HG03060 (cell line): ENCODE results near the gene OTOGL.
"Not testable (repeated sequence)": the region's sequence is repeated elsewhere in the genome, so short reads cannot be mapped to it uniquely, and the experiment has no call there.

Experiments
- ATAC-seq: cut with Tn5 transposase; IDR thresholded peaks from one replicate; pipeline ENCODE4 v1.9.1; 2021; ENCODE audit warnings: low read depth, moderate number of reproducible peaks; ENCODE audit not compliant: unreplicated experiment

Gene OTOGL

GRCh38 chr12:80099259-80099658, at the start of gene OTOGL:
Gene OTOGL, plus strand, starts transcription at chr12:80099537. Its CDS starts 109,895 bp downstream, at chr12:80209432.
- no peak for ATAC-seq

- no peak for ATAC-seq
These were observed 49.1 kb upstream of the OTOGL start for GRCh38 chr12:80050236-80050635.

- no peak for ATAC-seq
These were observed 46.1 kb upstream of the OTOGL start for GRCh38 chr12:80053051-80053790.

GRCh38 chr12:80056232-80056631, 43.1 kb upstream of the OTOGL start:
- ATAC-seq, result no peak

GRCh38 chr12:80056845-80057244, 42.5 kb upstream of the OTOGL start:
- ATAC-seq, result no peak

GRCh38 chr12:80058586-80058985, 40.8 kb upstream of the OTOGL start:
- no peak for ATAC-seq

GRCh38 chr12:80059102-80059501, 40.2 kb upstream of the OTOGL start:
- ATAC-seq, result no peak

GRCh38 chr12:80059875-80060274, 39.5 kb upstream of the OTOGL start:
- no peak for ATAC-seq

- ATAC-seq, result no peak
These were observed 35.1 kb upstream of the OTOGL start for GRCh38 chr12:80064269-80064668.

GRCh38 chr12:80064951-80065350, 34.4 kb upstream of the OTOGL start:
- no peak for ATAC-seq

- no peak for ATAC-seq
These were observed 31.2 kb upstream of the OTOGL start for GRCh38 chr12:80068173-80068572.

GRCh38 chr12:80083892-80084614, 15.3 kb upstream of the OTOGL start:
- ATAC-seq, result not testable (repeated sequence)

GRCh38 chr12:80086025-80086424, 13.3 kb upstream of the OTOGL start:
- no peak for ATAC-seq

GRCh38 chr12:80087486-80088213, 11.7 kb upstream of the OTOGL start:
- no peak for ATAC-seq

GRCh38 chr12:80100591-80100990, 1.3 kb downstream of the OTOGL start:
- ATAC-seq, result no peak

GRCh38 chr12:80101126-80101525, 1.8 kb downstream of the OTOGL start:
- no peak for ATAC-seq

GRCh38 chr12:80107221-80107620, 7.9 kb downstream of the OTOGL start:
- ATAC-seq, result no peak

- no peak for ATAC-seq
These were observed 17.4 kb downstream of the OTOGL start for GRCh38 chr12:80116735-80117134.

GRCh38 chr12:80118565-80119324, 19.4 kb downstream of the OTOGL start:
- no peak for ATAC-seq

- no peak for ATAC-seq
These were observed 21.7 kb downstream of the OTOGL start for GRCh38 chr12:80120994-80121393.

- no peak for ATAC-seq
These were observed 22.3 kb downstream of the OTOGL start for GRCh38 chr12:80121661-80122060.
